HCT116 (cell line): Measurements from ENCODE around the gene EFNB1. TPM values are rescaled to one million over a fixed set of nuclear protein-coding genes. Genes with fewer than 3 reads are reported as not detected.

Experiments
- ATAC-seq: fragments of 200-7000 bp; cut with Tn5 transposase; 2 replicates; pipeline ENCODE4 v1.9.1; 2020; ENCODE audit warnings: mild to moderate bottlenecking, moderate library complexity
- BruUV-seq: library from RNA; stranded (reverse); fragments of 400-500 nt; replicated peaks from 2 replicates; lab custom pipeline; 2021; lab: Mats Ljungman, UMichigan
- CTCF ChIA-PET: fragments of 300-600 bp; sonication (Branson Sonifier 250); formaldehyde crosslinking; loops from one replicate; lab custom pipeline; 2021; ENCODE audit warnings: antibody characterized with exemption; lab: Charles Lee
- POLR2A ChIA-PET: fragments of 300-600, 350-600 bp; sonication (Branson Sonifier 250); formaldehyde crosslinking; loops from one replicate; lab custom pipeline; 2021; ENCODE audit warnings: antibody characterized with exemption; lab: Charles Lee
- RAD21 ChIA-PET, 2 experiments: fragments of 300-600 bp; sonication (Branson Sonifier 250); formaldehyde crosslinking; loops; one replicate each; lab custom pipeline; 2023; ENCODE audit warnings: low total read pairs in 2 of 2; ENCODE audit not compliant: uncharacterized antibody in 2 of 2, unreplicated experiment in 2 of 2, low non-redundant PET in 1 of 2; lab: Charles Lee
- DNase-seq: peaks from one replicate; pipeline ENCODE4 v3.0.0-alpha.2; 2010; ENCODE audit warnings: low read depth, low spot score
- H2AFZ ChIP-seq: fragments of 200-600 bp; shearing (Covaris generic), sonication (generic); 2 replicates; pipeline ENCODE4 v1.6.1; 2017; ENCODE audit warnings: low read depth, mixed run types, mixed read lengths, antibody characterized with exemption, low read length; ENCODE audit not compliant: poor library complexity, severe bottlenecking
- H3K27ac ChIP-seq: 2 replicates; pipeline ENCODE4 v1.5.1; 2012; ENCODE audit warnings: low read depth, low read length
- H3K27me3 ChIP-seq: fragments of 200-600 bp; sonication (generic); 2 replicates; pipeline ENCODE4 v1.6.1; 2016; ENCODE audit warnings: mixed run types, low read length, mixed read lengths; ENCODE audit not compliant: insufficient read depth
- H3K36me3 ChIP-seq, 2 experiments: fragments of 200-500 bp in 1 of 2; fragments of 200-600 bp in 1 of 2; sonication (Bioruptor generic) in 1 of 2; sonication (generic) in 1 of 2; 2 replicates each; pipeline versions ENCODE4 v1.5.1 to v1.6.1; 2014 to 2016; ENCODE audit warnings: low read length in 2 of 2, inconsistent platforms in 1 of 2, mixed read lengths in 1 of 2, mixed run types in 1 of 2; ENCODE audit not compliant: insufficient read depth in 2 of 2, control insufficient read depth in 1 of 2
- H3K4me1 ChIP-seq, 2 experiments: fragments of 200-600 bp in 1 of 2; sonication (generic) in 1 of 2; 2 replicates each; pipeline versions ENCODE4 v1.5.1 to v1.6.1; 2012 to 2017; ENCODE audit warnings: low read length in 2 of 2, inconsistent platforms in 1 of 2, mild to moderate bottlenecking in 1 of 2, mixed read lengths in 1 of 2, mixed run types in 1 of 2, moderate library complexity in 1 of 2; ENCODE audit not compliant: insufficient read depth in 2 of 2, control insufficient read depth in 1 of 2
- H3K4me2 ChIP-seq: fragments of 200-600 bp; sonication (generic); 2 replicates; pipeline ENCODE4 v1.6.1; 2017; ENCODE audit warnings: mixed run types, low read length, mixed read lengths
- H3K4me3 ChIP-seq, 2 experiments: fragments of 200-600 bp in 1 of 2; sonication (generic) in 1 of 2; replicated peaks in 1 of 2; 2 replicates each; pipeline ENCODE4 v1.5.1; 2011 to 2016; ENCODE audit warnings: low read length in 2 of 2, control low read depth in 1 of 2, low read depth in 1 of 2, mild to moderate bottlenecking in 1 of 2, mixed read lengths in 1 of 2, mixed run types in 1 of 2
- H3K79me2 ChIP-seq: fragments of 200-600 bp; sonication (generic); 2 replicates; pipeline ENCODE4 v1.6.1; 2017; ENCODE audit warnings: mild to moderate bottlenecking, mixed run types, low read length, moderate library complexity, mixed read lengths; ENCODE audit not compliant: insufficient read depth
- H3K9ac ChIP-seq: fragments of 200-600 bp; sonication (generic); 2 replicates; pipeline ENCODE4 v1.6.1; 2016; ENCODE audit warnings: low read length, mixed read lengths
- H3K9me2 ChIP-seq: fragments of 200-600 bp; sonication (generic), shearing (Covaris generic); 2 replicates; pipeline ENCODE4 v1.6.1; 2017; ENCODE audit warnings: mixed run types, mild to moderate bottlenecking, moderate library complexity; ENCODE audit not compliant: insufficient read depth
- H3K9me3 ChIP-seq, 2 experiments: fragments of 200-500 bp in 1 of 2; fragments of 200-600 bp in 1 of 2; sonication (Bioruptor generic) in 1 of 2; sonication (generic) in 1 of 2; 2 replicates each; pipeline ENCODE4 v1.6.1; 2014 to 2017; ENCODE audit warnings: low read length in 2 of 2, mixed read lengths in 2 of 2, inconsistent platforms in 1 of 2, low read depth in 1 of 2, mild to moderate bottlenecking in 1 of 2, mixed run types in 1 of 2, moderate library complexity in 1 of 2; ENCODE audit not compliant: control insufficient read depth in 1 of 2, insufficient read depth in 1 of 2
- H4K20me1 ChIP-seq: fragments of 200-600 bp; sonication (generic), shearing (Covaris generic); 2 replicates; pipeline ENCODE4 v1.6.1; 2017; ENCODE audit warnings: mixed run types, mild to moderate bottlenecking, moderate library complexity; ENCODE audit not compliant: insufficient read depth
- CBX3 ChIP-seq: IDR thresholded peaks from 2 replicates; pipeline ENCODE4 v1.6.1; 2012; ENCODE audit warnings: low read depth
- CEBPB ChIP-seq: IDR thresholded peaks from 2 replicates; pipeline ENCODE4 v1.6.1; 2012; ENCODE audit warnings: low read depth
- EGR1 ChIP-seq: IDR thresholded peaks from 2 replicates; pipeline ENCODE4 v1.6.1; 2012; ENCODE audit warnings: low read depth
- EZH2 ChIP-seq: fragments of 200-600 bp; sonication (generic); IDR thresholded peaks from 2 replicates; pipeline ENCODE4 v1.6.1; 2017; ENCODE audit warnings: antibody characterized with exemption, mixed run types
- FOSL1 ChIP-seq: IDR thresholded peaks from 2 replicates; pipeline ENCODE4 v1.6.1; 2012; ENCODE audit warnings: low read depth
- POLR2A ChIP-seq: IDR thresholded peaks from 2 replicates; pipeline ENCODE4 v1.7.0; 2011; ENCODE audit warnings: borderline replicate concordance; ENCODE audit not compliant: insufficient read depth, insufficient read length; ENCODE audit errors: extremely low read depth
- POLR2AphosphoS5 ChIP-seq: IDR thresholded peaks from 2 replicates; pipeline ENCODE4 v1.6.1; 2011; ENCODE audit warnings: mild to moderate bottlenecking, low read depth, low read length, moderate library complexity
- SIN3A ChIP-seq: IDR thresholded peaks from 2 replicates; pipeline ENCODE4 v1.6.1; 2012; ENCODE audit warnings: low read depth
- SRF ChIP-seq: IDR thresholded peaks from 2 replicates; pipeline ENCODE4 v1.6.1; 2012; ENCODE audit warnings: low read depth
- TCF7L2 ChIP-seq: IDR thresholded peaks from 2 replicates; pipeline ENCODE4 v1.7.0; 2011; ENCODE audit warnings: borderline replicate concordance, inconsistent platforms; ENCODE audit not compliant: insufficient read depth, insufficient read length; ENCODE audit errors: extremely low read depth
- YY1 ChIP-seq: IDR thresholded peaks from 2 replicates; pipeline ENCODE4 v1.6.1; 2011; ENCODE audit warnings: low read length, low read depth, moderate library complexity, mild to moderate bottlenecking; ENCODE audit not compliant: insufficient replicate concordance; ENCODE audit errors: extremely low read depth
- ZFX ChIP-seq: fragments of 450-650 bp; IDR thresholded peaks from 2 replicates; pipeline ENCODE4 v1.6.1; 2017
- ZNF274 ChIP-seq: fragments of 200-500 bp; sonication (Bioruptor generic); IDR thresholded peaks from 2 replicates; pipeline ENCODE4 v1.6.1; 2014; ENCODE audit warnings: mild to moderate bottlenecking, low read depth, low read length, inconsistent platforms
- intact Hi-C: fragments of 100-400 bp; cut with micrococcal nuclease; formaldehyde crosslinking; loops from 2 replicates; pipeline ENCODE4 v1.10.0; 2022
- total RNA-seq: library from RNA; stranded (reverse); gene quantifications from one replicate; pipeline ENCODE4 v1.2.1, GENCODE V29; 2021; ENCODE audit not compliant: unreplicated experiment
- TF ChIP-seq, protein P1 (sequence below): IDR thresholded peaks from 2 replicates; pipeline ENCODE4 v1.6.1; 2012; ENCODE audit warnings: low read depth
- TF ChIP-seq, protein P2 (sequence below): IDR thresholded peaks from 2 replicates; pipeline ENCODE4 v1.6.1; 2012
- TF ChIP-seq, protein P3 (sequence below), 3 experiments: fragments of 200-600 bp in 1 of 3; sonication (generic) in 1 of 3; IDR thresholded peaks in 2 of 3; conservative IDR thresholded peaks in 1 of 3; 2 replicates each; pipeline ENCODE4 v1.5.1; 2012 to 2017; ENCODE audit warnings: low read depth in 2 of 3, low read length in 2 of 3, antibody characterized with exemption in 1 of 3, borderline replicate concordance in 1 of 3, control low read depth in 1 of 3, mild to moderate bottlenecking in 1 of 3, mixed read lengths in 1 of 3, mixed run types in 1 of 3, moderate library complexity in 1 of 3; ENCODE audit not compliant: insufficient read depth in 1 of 3
- TF ChIP-seq, protein P4 (sequence below): IDR thresholded peaks from 2 replicates; pipeline ENCODE4 v1.6.1; 2012
- TF ChIP-seq, protein P5 (sequence below): IDR thresholded peaks from 2 replicates; pipeline ENCODE4 v1.6.1; 2011; ENCODE audit warnings: mild to moderate bottlenecking, low read length, moderate library complexity; ENCODE audit not compliant: insufficient replicate concordance; ENCODE audit errors: extremely low read depth

EFNB1 gene
- total RNA-seq, 1 experiment from 2014 or later, result 14.7 TPM

DNA sequence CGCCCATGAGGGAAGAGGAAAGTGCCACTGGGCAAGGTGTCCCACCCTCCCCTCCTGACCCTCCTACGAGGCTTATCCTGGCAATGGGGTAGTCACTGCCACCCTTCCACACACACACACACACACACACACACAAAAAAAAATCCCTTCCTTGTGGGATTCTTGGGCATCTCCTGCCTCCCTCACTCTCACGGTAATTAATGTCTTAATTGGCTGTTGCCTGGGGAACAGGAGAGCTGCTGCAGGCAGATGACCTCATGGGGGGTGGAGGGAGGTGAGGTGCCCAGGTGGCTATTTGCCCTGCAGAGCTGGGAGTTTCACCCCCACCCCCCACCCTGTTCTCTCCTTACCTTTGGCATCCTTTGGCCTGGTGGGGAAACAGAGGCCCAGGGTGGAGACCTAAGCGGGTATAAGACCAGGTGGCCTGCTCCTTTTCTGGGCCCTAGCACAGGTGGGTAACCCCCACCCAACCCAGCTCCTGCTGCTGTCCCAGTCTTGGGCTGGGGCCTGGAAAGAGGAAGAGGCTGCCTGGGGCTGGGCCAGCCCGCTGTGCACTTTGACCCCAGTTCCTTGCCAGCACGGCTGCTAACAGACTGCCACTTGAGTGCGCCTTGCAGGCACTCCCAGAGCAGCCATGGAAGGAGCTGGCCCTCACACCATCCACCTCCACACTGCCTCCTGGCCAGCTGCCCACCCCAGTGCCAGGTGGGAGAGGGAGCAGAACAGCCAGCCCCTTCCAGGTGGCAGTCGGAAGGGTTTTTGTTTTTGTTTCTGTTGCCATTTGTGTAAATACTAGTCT, 12.6 kb downstream of the EFNB1 start:
- BruUV-seq, result TSS peak; percentile 37
- Histone ChIP-seq H3K4me1 (no peaks in the 10 kb centered on the region), H3K79me2 (no peaks in the 10 kb centered on the region), H4K20me1 (no peaks in the 10 kb centered on the region), H2AFZ (no peak overlapping the region), H3K27me3 (no peaks in the 10 kb centered on the region), H3K9me3 (no peaks in the 10 kb centered on the region), H3K9ac (no peak overlapping the region), H3K36me3 (no peaks in the 10 kb centered on the region; a peak in 1 of 4 replicates), H3K9me2 (no peaks in the 10 kb centered on the region), H3K4me2 (no peak overlapping the region), H3K4me3 (no peak overlapping the region), H3K27ac (no peak overlapping the region)
- TF ChIP-seq, protein P1, sequence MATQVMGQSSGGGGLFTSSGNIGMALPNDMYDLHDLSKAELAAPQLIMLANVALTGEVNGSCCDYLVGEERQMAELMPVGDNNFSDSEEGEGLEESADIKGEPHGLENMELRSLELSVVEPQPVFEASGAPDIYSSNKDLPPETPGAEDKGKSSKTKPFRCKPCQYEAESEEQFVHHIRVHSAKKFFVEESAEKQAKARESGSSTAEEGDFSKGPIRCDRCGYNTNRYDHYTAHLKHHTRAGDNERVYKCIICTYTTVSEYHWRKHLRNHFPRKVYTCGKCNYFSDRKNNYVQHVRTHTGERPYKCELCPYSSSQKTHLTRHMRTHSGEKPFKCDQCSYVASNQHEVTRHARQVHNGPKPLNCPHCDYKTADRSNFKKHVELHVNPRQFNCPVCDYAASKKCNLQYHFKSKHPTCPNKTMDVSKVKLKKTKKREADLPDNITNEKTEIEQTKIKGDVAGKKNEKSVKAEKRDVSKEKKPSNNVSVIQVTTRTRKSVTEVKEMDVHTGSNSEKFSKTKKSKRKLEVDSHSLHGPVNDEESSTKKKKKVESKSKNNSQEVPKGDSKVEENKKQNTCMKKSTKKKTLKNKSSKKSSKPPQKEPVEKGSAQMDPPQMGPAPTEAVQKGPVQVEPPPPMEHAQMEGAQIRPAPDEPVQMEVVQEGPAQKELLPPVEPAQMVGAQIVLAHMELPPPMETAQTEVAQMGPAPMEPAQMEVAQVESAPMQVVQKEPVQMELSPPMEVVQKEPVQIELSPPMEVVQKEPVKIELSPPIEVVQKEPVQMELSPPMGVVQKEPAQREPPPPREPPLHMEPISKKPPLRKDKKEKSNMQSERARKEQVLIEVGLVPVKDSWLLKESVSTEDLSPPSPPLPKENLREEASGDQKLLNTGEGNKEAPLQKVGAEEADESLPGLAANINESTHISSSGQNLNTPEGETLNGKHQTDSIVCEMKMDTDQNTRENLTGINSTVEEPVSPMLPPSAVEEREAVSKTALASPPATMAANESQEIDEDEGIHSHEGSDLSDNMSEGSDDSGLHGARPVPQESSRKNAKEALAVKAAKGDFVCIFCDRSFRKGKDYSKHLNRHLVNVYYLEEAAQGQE, result no peak
- TF ChIP-seq, protein P2, sequence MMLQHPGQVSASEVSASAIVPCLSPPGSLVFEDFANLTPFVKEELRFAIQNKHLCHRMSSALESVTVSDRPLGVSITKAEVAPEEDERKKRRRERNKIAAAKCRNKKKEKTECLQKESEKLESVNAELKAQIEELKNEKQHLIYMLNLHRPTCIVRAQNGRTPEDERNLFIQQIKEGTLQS, result no peak
- TF ChIP-seq FOSL1, result no peak
- TF ChIP-seq POLR2AphosphoS5, result no peak
- no peak for TF ChIP-seq TCF7L2
- TF ChIP-seq CBX3, result no peak
- no peak for TF ChIP-seq SRF
- TF ChIP-seq, protein P3, sequence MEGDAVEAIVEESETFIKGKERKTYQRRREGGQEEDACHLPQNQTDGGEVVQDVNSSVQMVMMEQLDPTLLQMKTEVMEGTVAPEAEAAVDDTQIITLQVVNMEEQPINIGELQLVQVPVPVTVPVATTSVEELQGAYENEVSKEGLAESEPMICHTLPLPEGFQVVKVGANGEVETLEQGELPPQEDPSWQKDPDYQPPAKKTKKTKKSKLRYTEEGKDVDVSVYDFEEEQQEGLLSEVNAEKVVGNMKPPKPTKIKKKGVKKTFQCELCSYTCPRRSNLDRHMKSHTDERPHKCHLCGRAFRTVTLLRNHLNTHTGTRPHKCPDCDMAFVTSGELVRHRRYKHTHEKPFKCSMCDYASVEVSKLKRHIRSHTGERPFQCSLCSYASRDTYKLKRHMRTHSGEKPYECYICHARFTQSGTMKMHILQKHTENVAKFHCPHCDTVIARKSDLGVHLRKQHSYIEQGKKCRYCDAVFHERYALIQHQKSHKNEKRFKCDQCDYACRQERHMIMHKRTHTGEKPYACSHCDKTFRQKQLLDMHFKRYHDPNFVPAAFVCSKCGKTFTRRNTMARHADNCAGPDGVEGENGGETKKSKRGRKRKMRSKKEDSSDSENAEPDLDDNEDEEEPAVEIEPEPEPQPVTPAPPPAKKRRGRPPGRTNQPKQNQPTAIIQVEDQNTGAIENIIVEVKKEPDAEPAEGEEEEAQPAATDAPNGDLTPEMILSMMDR (IDR thresholded peaks at IDR 0.05 in 2 of 3, conservative IDR thresholded peaks at IDR 0.05 in 1 of 3; ENCODE audit: borderline replicate concordance in 1 of 3, insufficient read depth in 1 of 3, low read depth in 2 of 3, low read length in 2 of 3), result no peak
- TF ChIP-seq YY1, result no peak
- TF ChIP-seq POLR2A, result no peak
- TF ChIP-seq, protein P4, sequence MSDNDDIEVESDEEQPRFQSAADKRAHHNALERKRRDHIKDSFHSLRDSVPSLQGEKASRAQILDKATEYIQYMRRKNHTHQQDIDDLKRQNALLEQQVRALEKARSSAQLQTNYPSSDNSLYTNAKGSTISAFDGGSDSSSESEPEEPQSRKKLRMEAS, result no peak
- TF ChIP-seq SIN3A, result no peak
- TF ChIP-seq, protein P5, sequence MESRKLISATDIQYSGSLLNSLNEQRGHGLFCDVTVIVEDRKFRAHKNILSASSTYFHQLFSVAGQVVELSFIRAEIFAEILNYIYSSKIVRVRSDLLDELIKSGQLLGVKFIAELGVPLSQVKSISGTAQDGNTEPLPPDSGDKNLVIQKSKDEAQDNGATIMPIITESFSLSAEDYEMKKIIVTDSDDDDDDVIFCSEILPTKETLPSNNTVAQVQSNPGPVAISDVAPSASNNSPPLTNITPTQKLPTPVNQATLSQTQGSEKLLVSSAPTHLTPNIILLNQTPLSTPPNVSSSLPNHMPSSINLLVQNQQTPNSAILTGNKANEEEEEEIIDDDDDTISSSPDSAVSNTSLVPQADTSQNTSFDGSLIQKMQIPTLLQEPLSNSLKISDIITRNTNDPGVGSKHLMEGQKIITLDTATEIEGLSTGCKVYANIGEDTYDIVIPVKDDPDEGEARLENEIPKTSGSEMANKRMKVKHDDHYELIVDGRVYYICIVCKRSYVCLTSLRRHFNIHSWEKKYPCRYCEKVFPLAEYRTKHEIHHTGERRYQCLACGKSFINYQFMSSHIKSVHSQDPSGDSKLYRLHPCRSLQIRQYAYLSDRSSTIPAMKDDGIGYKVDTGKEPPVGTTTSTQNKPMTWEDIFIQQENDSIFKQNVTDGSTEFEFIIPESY, result no peak
- no peak for TF ChIP-seq EZH2
- TF ChIP-seq ZFX, result no peak
- TF ChIP-seq EGR1, result no peak
- TF ChIP-seq ZNF274, result no peak
- no peak for TF ChIP-seq CEBPB
- ATAC-seq (no peak), DNase-seq (no peak)
- RAD21 ChIA-PET, result no interaction called here
- intact Hi-C loops, result no loop called here
- POLR2A ChIA-PET, result no interaction called here
- CTCF ChIA-PET, result no interaction called here
